C4-2B (cell line): ENCODE measurements around the gene LRRC8C.
A peak's percentile ranks its signal among the peaks of the same experiment; 100 is the strongest.

Experiments used
- H3K27ac ChIP-seq: fragments of 450-650 bp; 2 replicates; pipeline ENCODE4 v1.5.1; 2017
- CTCF ChIP-seq: fragments of 450-650 bp; conservative IDR thresholded peaks from 2 replicates; pipeline ENCODE4 v1.5.1; 2017; ENCODE audit warnings: mild to moderate bottlenecking
- ZFX ChIP-seq: fragments of 450-650 bp; IDR thresholded peaks from 2 replicates; pipeline ENCODE4 v1.6.1; 2017

The LRRC8C gene

GRCh38 chr1:89594096-89594740 is 38.7 kb upstream of the LRRC8C start:
- TF ChIP-seq CTCF (no peak), ZFX (no peak)

GRCh38 chr1:89596698-89597097 is 36.2 kb upstream of the LRRC8C start:
- TF ChIP-seq CTCF (no peak), ZFX (no peak)
- no peak overlapping the region for H3K27ac ChIP-seq

More at GRCh38 chr1:89594096-89594740, 38.7 kb upstream of the LRRC8C start:
- no peak overlapping the region for H3K27ac ChIP-seq

GRCh38 chr1:89598450-89599331 is 34.2 kb upstream of the LRRC8C start:
- peak; percentile 82 for TF ChIP-seq CTCF
- no peak for TF ChIP-seq ZFX
- H3K27ac ChIP-seq = no peak overlapping the region

GRCh38 chr1:89599332-89599630 is 33.6 kb upstream of the LRRC8C start:
- no peak for TF ChIP-seq ZFX
- TF ChIP-seq CTCF = peak; percentile 68
- H3K27ac ChIP-seq = no peak overlapping the region

- TF ChIP-seq CTCF (no peak), ZFX (no peak)
- H3K27ac ChIP-seq = no peak overlapping the region
Observed at GRCh38 chr1:89600451-89601224, 32.3 kb upstream of the LRRC8C start.

- TF ChIP-seq CTCF (no peak), ZFX (no peak)
- no peak overlapping the region for H3K27ac ChIP-seq
Observed at GRCh38 chr1:89602871-89603404, 30.0 kb upstream of the LRRC8C start.
